Activated naive CD4-positive, alpha-beta T cell treated with Interleukin-2 at 50 U/mL for 16 hours (primary cell): Measurements from ENCODE around the gene SLIT3.
"Not testable (repeated sequence)": the region's sequence is repeated elsewhere in the genome, so short reads cannot be mapped to it uniquely, and the experiment has no call there.

Source experiments
- DNase-seq: peaks from one replicate; pipeline ENCODE4 v3.0.0-alpha.2; 2020

The SLIT3 gene

GRCh38 chr5:169168280-169168679, 132.7 kb downstream of the SLIT3 start:
- no peak for DNase-seq

- no peak for DNase-seq
Observed at GRCh38 chr5:169166078-169166477, 134.9 kb downstream of the SLIT3 start.

GRCh38 chr5:169165052-169165451, 135.9 kb downstream of the SLIT3 start:
- no peak for DNase-seq

GRCh38 chr5:169164481-169164925, 136.4 kb downstream of the SLIT3 start:
- DNase-seq: no peak

- no peak for DNase-seq
Observed at GRCh38 chr5:169162407-169162806, 138.5 kb downstream of the SLIT3 start.

GRCh38 chr5:169161022-169161680, 139.8 kb downstream of the SLIT3 start:
- no peak for DNase-seq

- DNase-seq: no peak
Observed at GRCh38 chr5:169160405-169160901, 140.5 kb downstream of the SLIT3 start.

GRCh38 chr5:169158764-169159163, 142.2 kb downstream of the SLIT3 start:
- no peak for DNase-seq

GRCh38 chr5:169157064-169157463, 143.9 kb downstream of the SLIT3 start:
- DNase-seq: no peak

GRCh38 chr5:169154679-169155078, 146.3 kb downstream of the SLIT3 start:
- no peak for DNase-seq

- DNase-seq: no peak
Observed at GRCh38 chr5:169153405-169153804, 147.5 kb downstream of the SLIT3 start.

- no peak for DNase-seq
Observed at GRCh38 chr5:169152946-169153345, 148.0 kb downstream of the SLIT3 start.

- no peak for DNase-seq
Observed at GRCh38 chr5:169152453-169152852, 148.5 kb downstream of the SLIT3 start.

- no peak for DNase-seq
Observed at GRCh38 chr5:169151051-169151805, 149.7 kb downstream of the SLIT3 start.

- no peak for DNase-seq
Observed at GRCh38 chr5:169150108-169150507, 150.8 kb downstream of the SLIT3 start.

GRCh38 chr5:169149317-169149716, 151.6 kb downstream of the SLIT3 start:
- DNase-seq: no peak

- no peak for DNase-seq
Observed at GRCh38 chr5:169148138-169148740, 152.7 kb downstream of the SLIT3 start.

GRCh38 chr5:169147534-169147933, 153.4 kb downstream of the SLIT3 start:
- DNase-seq: no peak

GRCh38 chr5:169146158-169146557, 154.8 kb downstream of the SLIT3 start:
- no peak for DNase-seq

- no peak for DNase-seq
Observed at GRCh38 chr5:169142264-169142970, 158.5 kb downstream of the SLIT3 start.

GRCh38 chr5:169140215-169140614, 160.7 kb downstream of the SLIT3 start:
- not testable (repeated sequence) for DNase-seq

- no peak for DNase-seq
Observed at GRCh38 chr5:169139480-169140050, 161.4 kb downstream of the SLIT3 start.

GRCh38 chr5:169133531-169133930, 167.4 kb downstream of the SLIT3 start:
- no peak for DNase-seq
